HG03575 (cell line): Measurements from ENCODE around the gene SAMD10.
"Not testable (repeated sequence)": the region's sequence is repeated elsewhere in the genome, so short reads cannot be mapped to it uniquely, and the experiment has no call there.

Experiments used
- ATAC-seq: cut with Tn5 transposase; IDR thresholded peaks from one replicate; pipeline ENCODE4 v1.9.1; 2021; ENCODE audit not compliant: unreplicated experiment, insufficient number of reproducible peaks, low FRiP score; ENCODE audit errors: extremely low read depth

Gene SAMD10

GRCh38 chr20:63971960-63972311 lies 7.5 kb downstream of the SAMD10 start:
- not testable (repeated sequence) for ATAC-seq

GRCh38 chr20:63970714-63971431 lies 8.6 kb downstream of the SAMD10 start:
- ATAC-seq, result no peak

DNA sequence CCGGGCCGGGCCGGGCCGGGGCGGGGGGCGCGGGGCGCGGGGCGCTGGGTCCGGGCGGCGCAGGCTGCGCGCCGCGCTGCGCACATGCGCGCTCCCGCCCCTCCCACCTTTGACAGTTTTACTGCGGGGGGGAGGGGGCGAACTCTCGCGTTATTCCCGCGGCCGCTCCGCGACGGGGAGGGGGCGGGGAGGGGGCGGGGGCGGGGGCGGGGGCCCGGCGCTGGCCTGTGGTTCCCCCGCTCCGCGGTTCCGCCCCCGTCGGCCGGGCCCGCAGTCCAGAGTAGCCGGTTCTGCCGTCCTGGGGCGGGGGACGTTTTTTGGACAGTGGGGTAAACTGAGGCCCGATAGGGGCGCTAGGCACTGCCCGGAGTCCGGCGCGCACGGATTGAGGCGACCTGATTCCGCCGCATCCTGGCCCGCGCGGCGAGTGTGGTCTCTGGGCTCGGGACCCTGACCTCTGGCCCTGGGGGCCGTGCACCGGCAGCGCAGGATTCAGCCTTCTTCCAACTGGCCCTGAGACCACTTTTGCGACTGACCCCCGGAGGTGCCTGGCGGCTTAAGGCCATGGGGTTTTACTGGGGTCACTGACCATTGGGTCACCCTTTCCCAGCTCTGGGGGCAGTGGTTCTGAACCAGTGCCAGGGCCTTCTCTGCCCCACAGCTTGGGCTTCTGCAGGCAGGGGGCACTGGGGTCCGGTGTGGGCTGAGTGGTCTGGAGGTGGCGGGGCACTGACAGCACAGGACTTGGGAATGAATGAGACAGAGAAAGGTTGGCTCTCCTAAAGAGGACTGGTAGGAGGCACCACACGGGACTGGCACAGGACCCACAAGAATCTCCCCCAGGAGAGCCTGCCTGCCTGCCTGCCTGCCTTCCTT lies 9.4 kb downstream of the SAMD10 start, which contains the start of gene ZNF512B:
ZNF512B (minus strand) TSS at position 93 of the 876 bp plus-strand sequence. CDS start 1,980 bp downstream, outside the sequence.
- no peak for ATAC-seq

GRCh38 chr20:63968928-63969760 lies 10.3 kb downstream of the SAMD10 start:
- no peak for ATAC-seq

DNA sequence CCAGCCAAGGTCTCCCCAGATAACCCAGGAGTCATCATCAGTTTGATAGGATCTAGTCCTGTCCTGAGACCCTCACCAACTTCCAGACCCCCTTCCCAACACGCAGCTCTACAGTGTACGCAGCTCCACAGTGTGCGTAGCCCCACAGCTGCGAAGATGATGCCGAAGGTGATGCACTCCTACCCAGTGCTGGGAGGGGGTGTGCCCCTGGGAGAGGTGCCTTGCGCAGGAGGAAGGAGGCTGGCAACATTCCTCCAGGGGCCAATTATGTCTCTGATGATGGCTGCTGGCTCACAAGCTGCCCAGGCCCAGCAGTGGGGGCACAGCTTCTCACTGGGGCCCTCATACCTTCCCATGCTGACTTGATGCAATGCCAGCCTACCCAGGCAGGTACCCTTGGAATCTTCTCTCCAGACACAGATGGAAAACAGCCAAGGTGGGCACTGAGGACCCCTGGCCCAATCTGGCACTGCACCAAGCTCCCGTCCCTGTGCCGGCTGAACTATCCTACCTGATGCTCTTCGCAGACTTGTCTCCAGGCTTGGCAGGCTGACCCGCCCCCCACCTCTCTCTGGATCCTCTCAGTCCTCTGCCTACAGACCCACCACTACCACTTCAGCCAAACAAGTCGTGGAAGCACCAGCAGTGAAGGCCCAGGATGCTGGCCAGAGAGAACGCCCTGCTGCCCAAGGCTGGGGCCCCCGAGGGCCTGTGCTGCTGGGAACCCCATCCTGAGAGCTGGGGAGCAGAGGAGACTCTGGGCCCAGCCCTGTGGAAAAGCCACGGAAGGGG lies 11.1 kb downstream of the SAMD10 start:
- ATAC-seq, result no peak

- no peak for ATAC-seq
Observed at GRCh38 chr20:63967330-63968135, 11.9 kb downstream of the SAMD10 start.

DNA sequence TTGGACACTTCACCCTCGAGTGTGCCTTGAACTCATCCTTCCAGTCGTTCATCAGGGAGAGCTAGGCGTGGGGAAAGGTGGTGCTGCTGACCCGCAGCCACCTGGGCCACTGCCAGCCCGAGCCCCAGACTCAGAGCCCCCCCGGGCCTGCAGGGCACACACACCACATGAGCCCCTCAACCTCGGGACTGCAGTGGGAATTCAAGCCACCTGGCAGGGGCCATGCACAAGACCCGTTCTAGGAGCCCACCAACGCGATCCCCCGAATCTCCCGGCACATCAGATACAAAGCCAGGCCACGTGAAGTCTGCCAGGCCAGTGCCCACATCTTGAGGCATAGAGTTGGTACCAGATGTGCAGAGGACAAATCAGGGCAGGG lies 12.5 kb downstream of the SAMD10 start:
- no peak for ATAC-seq

DNA sequence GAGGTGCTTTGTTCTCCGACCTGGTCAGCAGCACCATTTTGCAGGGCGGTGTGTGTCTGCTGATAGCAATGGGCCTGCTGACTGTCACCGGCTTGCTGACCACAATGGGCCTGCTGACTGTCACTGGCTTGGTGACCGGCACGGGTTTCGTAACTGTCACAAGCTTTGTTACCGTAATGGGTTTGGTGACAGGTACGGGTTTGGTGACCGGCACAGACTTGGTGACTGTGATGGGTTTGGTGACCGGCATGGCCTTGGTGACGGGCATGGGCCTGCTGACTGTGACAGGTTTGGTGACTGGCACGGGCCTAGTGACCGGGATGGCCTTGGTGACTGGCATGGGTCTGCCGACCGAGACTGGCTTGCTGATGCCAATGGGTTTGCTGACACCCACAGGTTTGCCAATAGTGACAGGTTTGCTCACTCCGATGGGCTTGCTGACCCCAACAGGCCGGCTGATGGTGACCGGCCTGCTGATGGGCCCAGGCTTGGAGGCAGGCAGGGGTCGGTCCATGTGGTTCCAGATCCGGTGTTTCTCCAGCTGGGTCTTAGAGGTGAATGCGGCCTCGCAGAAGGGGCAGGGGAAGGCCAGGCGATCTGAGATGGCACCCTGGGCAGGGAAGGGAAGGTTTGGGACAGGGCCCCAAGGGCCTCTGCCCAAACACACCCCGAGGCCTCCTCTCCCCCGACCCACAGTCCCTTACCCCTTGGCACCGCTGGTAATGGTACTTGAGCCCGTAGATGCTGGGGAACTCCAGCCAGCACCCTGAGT lies 13.1 kb downstream of the SAMD10 start:
- no peak for ATAC-seq

GRCh38 chr20:63964412-63964811 lies 15.0 kb downstream of the SAMD10 start:
- ATAC-seq, result no peak

DNA sequence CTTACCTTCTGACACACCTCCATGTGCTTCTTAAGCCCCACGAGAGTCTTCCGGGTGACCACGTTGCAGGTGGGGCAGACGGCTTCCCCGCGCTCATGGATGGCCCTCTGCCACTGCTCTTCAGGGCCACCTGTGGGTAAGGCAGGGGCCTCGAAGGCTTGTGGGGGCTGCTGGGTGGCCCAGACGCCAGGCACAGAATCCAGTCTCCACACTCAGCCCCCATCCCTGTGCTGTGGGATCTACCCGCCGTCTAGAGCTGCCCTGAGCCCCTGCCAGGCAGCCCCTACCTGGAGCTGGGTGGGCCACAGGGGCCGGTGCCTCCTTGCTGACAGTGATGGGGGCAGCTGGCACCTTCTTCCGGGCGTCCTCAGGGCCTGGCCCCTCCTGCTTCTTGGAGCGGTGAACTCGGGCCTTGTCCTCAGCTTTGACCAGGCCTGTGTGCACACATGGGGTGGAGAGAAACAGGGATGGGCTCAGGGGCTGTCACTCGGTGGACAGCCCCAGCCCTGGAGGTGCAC lies 15.6 kb downstream of the SAMD10 start:
- ATAC-seq, result no peak

GRCh38 chr20:63963348-63963741 lies 16.1 kb downstream of the SAMD10 start:
- no peak for ATAC-seq

GRCh38 chr20:63962426-63963347 lies 16.8 kb downstream of the SAMD10 start:
- no peak for ATAC-seq

GRCh38 chr20:63961664-63962425 lies 17.6 kb downstream of the SAMD10 start:
- ATAC-seq, result no peak

GRCh38 chr20:63960654-63961621 lies 18.5 kb downstream of the SAMD10 start:
- ATAC-seq, result not testable (repeated sequence)
